Type B pancreatic cell (in vitro differentiated cells): ENCODE measurements around the gene EML2. TPM values are rescaled to one million over a fixed set of nuclear protein-coding genes. Genes with fewer than 3 reads are reported as not detected.

Source experiments
- DNase-seq: peaks from one replicate; pipeline ENCODE4 v3.0.0; 2021; ENCODE audit warnings: mixed read lengths; ENCODE audit not compliant: unreplicated experiment; ENCODE audit errors: extremely low spot score
- H3K27ac Mint-ChIP-seq: 2 replicates; pipeline ENCODE4 v1.8.0; 2021; ENCODE audit warnings: mild to moderate bottlenecking, mixed read lengths
- H3K27me3 Mint-ChIP-seq: 2 replicates; pipeline ENCODE4 v1.8.0; 2021; ENCODE audit warnings: mixed read lengths
- H3K36me3 Mint-ChIP-seq: 2 replicates; pipeline ENCODE4 v1.8.0; 2021; ENCODE audit warnings: mixed read lengths
- H3K4me1 Mint-ChIP-seq: one replicate; pipeline ENCODE4 v1.8.0; 2021; ENCODE audit warnings: mixed read lengths; ENCODE audit not compliant: unreplicated experiment
- H3K4me3 Mint-ChIP-seq: 2 replicates; pipeline ENCODE4 v1.8.0; 2021; ENCODE audit warnings: mild to moderate bottlenecking, mixed read lengths
- H3K9me3 Mint-ChIP-seq: 2 replicates; pipeline ENCODE4 v1.8.0; 2021; ENCODE audit warnings: mixed read lengths
- microRNA-seq: library from miRNA; unstranded; fragments of <30 nt; microRNA quantifications from one replicate; pipeline ENCODE4, GENCODE V29; 2020
- total RNA-seq: library from RNA; stranded (reverse); gene quantifications from 2 replicates; pipeline ENCODE4 v1.2.1, GENCODE V29; 2021; ENCODE audit warnings: low replicate concordance
- TF ChIP-seq, protein P1 (sequence below): fragments of 200-600 bp; sonication (generic); conservative IDR thresholded peaks from 2 replicates; pipeline ENCODE4 v1.5.0; 2021; ENCODE audit warnings: antibody characterized with exemption, mild to moderate bottlenecking

The EML2 gene
- total RNA-seq, 1 donor from 2014 or later = 46.9 TPM

DNA sequence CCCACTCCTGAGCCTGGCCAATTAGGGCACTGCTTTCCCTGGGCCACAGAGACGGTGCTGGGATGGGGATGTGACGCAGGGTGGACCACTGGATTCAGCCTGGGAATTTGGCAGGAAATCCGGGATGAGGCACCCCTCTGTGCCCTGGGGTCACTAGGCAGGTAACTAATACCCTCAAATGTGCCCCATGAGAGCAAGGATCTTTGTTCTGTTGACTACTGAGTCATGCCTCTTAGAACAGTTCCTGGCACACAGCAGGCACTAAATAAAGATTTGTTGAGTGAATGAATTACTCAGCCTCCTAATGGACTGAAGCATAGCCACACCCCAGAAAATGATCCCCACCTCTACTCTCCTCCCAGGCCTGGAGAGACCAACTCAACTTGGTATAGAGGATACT, 70.5 kb downstream of the EML2 start:
- H3K27ac Mint-ChIP-seq = no peak overlapping the region
- no peak overlapping the region for H3K4me3 Mint-ChIP-seq
- DNase-seq = no peak
- TF ChIP-seq, protein P1, sequence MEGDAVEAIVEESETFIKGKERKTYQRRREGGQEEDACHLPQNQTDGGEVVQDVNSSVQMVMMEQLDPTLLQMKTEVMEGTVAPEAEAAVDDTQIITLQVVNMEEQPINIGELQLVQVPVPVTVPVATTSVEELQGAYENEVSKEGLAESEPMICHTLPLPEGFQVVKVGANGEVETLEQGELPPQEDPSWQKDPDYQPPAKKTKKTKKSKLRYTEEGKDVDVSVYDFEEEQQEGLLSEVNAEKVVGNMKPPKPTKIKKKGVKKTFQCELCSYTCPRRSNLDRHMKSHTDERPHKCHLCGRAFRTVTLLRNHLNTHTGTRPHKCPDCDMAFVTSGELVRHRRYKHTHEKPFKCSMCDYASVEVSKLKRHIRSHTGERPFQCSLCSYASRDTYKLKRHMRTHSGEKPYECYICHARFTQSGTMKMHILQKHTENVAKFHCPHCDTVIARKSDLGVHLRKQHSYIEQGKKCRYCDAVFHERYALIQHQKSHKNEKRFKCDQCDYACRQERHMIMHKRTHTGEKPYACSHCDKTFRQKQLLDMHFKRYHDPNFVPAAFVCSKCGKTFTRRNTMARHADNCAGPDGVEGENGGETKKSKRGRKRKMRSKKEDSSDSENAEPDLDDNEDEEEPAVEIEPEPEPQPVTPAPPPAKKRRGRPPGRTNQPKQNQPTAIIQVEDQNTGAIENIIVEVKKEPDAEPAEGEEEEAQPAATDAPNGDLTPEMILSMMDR = no peak
- no peaks in the 10 kb centered on the region for H3K27me3 Mint-ChIP-seq
- peaks cover 8% of the 10 kb centered on the region for H3K36me3 Mint-ChIP-seq
- H3K9me3 Mint-ChIP-seq = no peaks in the 10 kb centered on the region
- peaks cover 8% of the 10 kb centered on the region for H3K4me1 Mint-ChIP-seq

DNA sequence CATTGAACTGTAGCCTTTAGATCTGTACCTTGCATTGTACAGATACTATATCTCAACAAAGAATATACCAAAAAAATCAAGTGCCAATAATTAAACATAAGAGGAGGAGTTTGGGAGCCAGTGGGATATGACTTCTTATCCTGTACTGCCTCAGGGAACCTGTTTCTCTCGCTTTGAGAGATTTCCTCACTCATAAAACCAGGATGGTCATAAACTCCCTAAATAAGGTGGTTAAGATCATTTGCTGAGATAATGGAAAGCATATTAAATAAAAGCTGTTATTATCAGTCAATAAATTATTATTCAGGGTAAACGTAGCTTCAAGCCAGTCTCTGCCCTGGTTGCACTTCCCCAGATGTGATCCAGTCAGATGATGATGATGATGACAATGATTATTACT, 71.6 kb downstream of the EML2 start:
- Mint-ChIP-seq H3K9me3 (no peaks in the 10 kb centered on the region), H3K4me3 (no peak overlapping the region), H3K36me3 (peaks cover 8% of the 10 kb centered on the region), H3K4me1 (peaks cover 8% of the 10 kb centered on the region), H3K27me3 (no peaks in the 10 kb centered on the region), H3K27ac (no peak overlapping the region)
- no peak for DNase-seq
- TF ChIP-seq, protein P1 = no peak

DNA sequence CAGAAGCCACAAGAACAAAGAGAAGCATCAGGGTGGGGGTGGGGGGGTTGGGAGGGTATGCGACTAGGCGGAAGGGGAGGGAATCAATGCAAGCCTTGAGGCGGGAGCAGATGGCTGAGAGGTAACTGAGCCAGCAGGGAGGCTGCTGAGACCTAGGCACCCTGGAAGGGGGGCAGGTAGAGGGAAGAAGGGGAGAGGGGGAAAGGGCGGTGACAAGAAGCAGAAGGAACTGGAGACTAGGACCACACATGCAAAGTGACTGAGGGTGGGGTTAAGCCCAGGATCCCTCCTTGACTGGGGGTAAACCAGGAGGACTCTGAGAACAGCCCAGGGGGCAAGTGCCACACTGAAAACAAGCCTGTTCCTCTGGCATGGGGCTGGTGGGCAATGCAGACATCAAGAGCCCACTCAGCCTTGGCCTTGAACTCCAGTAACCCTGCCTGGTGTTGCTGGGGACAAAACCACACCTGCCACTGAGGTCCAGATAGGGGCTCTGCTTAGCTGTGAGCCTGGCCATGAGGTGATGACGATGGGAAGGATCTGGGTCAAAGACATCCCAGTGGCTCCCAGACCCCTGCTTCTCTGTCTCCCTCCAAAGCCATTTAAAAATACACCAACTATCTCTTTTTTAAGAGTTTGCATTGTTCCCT, 74.9 kb downstream of the EML2 start:
- no peak overlapping the region for H3K27ac Mint-ChIP-seq
- no peak overlapping the region for H3K4me3 Mint-ChIP-seq
- H3K9me3 Mint-ChIP-seq = no peaks in the 10 kb centered on the region
- TF ChIP-seq, protein P1 = no peak
- DNase-seq = no peak
- H3K36me3 Mint-ChIP-seq = peaks cover 4% of the 10 kb centered on the region
- peaks cover 9% of the 10 kb centered on the region for H3K4me1 Mint-ChIP-seq
- no peaks in the 10 kb centered on the region for H3K27me3 Mint-ChIP-seq

DNA sequence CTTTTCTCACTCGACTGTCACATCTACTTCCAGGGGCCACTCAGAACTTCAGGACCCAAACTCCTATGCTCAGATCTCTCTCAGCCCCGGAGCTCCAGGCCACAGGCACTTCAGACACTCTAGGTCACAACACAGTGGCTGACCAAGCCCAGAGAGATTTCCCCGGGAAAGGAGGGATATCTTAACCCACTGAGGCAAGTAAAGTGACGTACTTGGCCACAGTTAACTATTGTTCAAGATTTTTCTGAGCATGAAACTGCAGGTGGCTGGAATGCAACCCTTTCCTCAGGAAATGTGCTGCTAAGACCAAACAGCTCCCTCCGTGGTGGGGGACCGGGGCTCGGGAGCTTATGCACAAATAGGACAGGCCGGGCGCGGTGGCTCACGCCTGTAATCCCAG, 78.5 kb downstream of the EML2 start:
- H3K4me1 Mint-ChIP-seq = peaks cover 13% of the 10 kb centered on the region
- no peaks in the 10 kb centered on the region for H3K36me3 Mint-ChIP-seq
- no peak overlapping the region for H3K4me3 Mint-ChIP-seq
- H3K27ac Mint-ChIP-seq = no peak overlapping the region
- H3K27me3 Mint-ChIP-seq = no peaks in the 10 kb centered on the region
- TF ChIP-seq, protein P1 = no peak
- H3K9me3 Mint-ChIP-seq = no peaks in the 10 kb centered on the region
- DNase-seq = no peak

DNA sequence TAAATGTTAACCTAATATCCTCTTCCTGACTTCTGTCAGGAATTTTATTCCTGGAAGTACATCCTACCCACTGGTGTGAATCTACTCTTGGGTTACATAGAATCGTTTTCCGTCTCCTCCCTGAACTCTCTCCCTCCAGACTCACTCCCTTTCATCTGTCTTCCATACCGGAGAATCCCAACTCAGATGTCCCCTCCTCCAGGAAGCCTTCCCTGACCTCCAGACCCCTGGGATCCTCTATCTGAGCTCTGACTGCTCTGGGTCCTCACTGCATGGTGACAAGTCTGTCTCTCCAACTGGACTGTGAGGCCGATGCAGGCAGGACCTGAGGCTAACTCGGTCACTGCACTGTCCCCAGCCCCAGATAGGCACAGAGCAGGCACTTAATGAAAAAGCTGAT, 79.2 kb downstream of the EML2 start:
- H3K4me1 Mint-ChIP-seq = peaks cover 13% of the 10 kb centered on the region
- H3K27ac Mint-ChIP-seq = no peak overlapping the region
- DNase-seq = no peak

More for the DNA sequence above, 79.2 kb downstream of the EML2 start:
- no peak overlapping the region for H3K4me3 Mint-ChIP-seq
- H3K36me3 Mint-ChIP-seq = no peaks in the 10 kb centered on the region
- H3K9me3 Mint-ChIP-seq = no peaks in the 10 kb centered on the region
- TF ChIP-seq, protein P1 = no peak
- no peaks in the 10 kb centered on the region for H3K27me3 Mint-ChIP-seq

Small RNA genes within 50 kb of the gene (microRNA-seq; reads per million reads assigned to microRNA genes)
- gene MIR330 (297 reads per million, percentile 72 among the genes with 10 or more reads in this experiment), gene MIR642A (not detected), gene MIR642B (not detected)

Other genes starting within 250 kb of the EML2 start
- gene PPP1R13L, start 234.3 kb downstream of the EML2 start, total RNA-seq = 38.6 and 110 TPM in 2 replicates
- gene POLR1G, start 232.8 kb downstream of the EML2 start, total RNA-seq = 7.2 and 9.5 TPM in 2 replicates
- gene ERCC1, start 215.5 kb downstream of the EML2 start, total RNA-seq = 57.3 and 71.8 TPM in 2 replicates
- gene FOSB, start 171.4 kb downstream of the EML2 start, total RNA-seq = 28.4 and 178 TPM in 2 replicates
- gene RTN2, start 142.3 kb downstream of the EML2 start, total RNA-seq = 11.9 and 13.0 TPM in 2 replicates
- 0.48 TPM in 1 of 2 replicates, not detected in the other for gene PPM1N, start 141.0 kb downstream of the EML2 start, total RNA-seq
- 51.9 and 73.0 TPM in 2 replicates for gene VASP, start 131.9 kb downstream of the EML2 start, total RNA-seq
- 10.1 and 16.2 TPM in 2 replicates for gene OPA3, start 54.6 kb downstream of the EML2 start, total RNA-seq
- not detected in 2 replicates for gene GPR4, start 37.2 kb downstream of the EML2 start, total RNA-seq
- 8.0 and 9.1 TPM in 2 replicates for gene GIPR, start 28.8 kb upstream of the EML2 start, total RNA-seq
- gene SNRPD2, start 52.6 kb upstream of the EML2 start, total RNA-seq = 397 and 471 TPM in 2 replicates
- 8.2 and 9.4 TPM in 2 replicates for gene QPCTL, start 53.3 kb upstream of the EML2 start, total RNA-seq
- 27.8 and 37.5 TPM in 2 replicates for gene FBXO46, start 91.5 kb upstream of the EML2 start, total RNA-seq
- gene MEIOSIN, start 94.0 kb upstream of the EML2 start, total RNA-seq = not detected in 2 replicates
- gene SIX5, start 129.9 kb upstream of the EML2 start, total RNA-seq = 19.7 and 38.0 TPM in 2 replicates
- gene DMPK, start 143.1 kb upstream of the EML2 start, total RNA-seq = 42.5 and 97.7 TPM in 2 replicates
- gene DMWD, start 153.4 kb upstream of the EML2 start, total RNA-seq = 56.3 and 94.0 TPM in 2 replicates
- gene RSPH6A, start 175.9 kb upstream of the EML2 start, total RNA-seq = 0.19 and 0.26 TPM in 2 replicates
- gene SYMPK, start 223.8 kb upstream of the EML2 start, total RNA-seq = 66.7 and 93.0 TPM in 2 replicates
- gene FOXA3, start 224.9 kb upstream of the EML2 start, total RNA-seq = 3.3 and 5.0 TPM in 2 replicates
- 25.5 and 32.2 TPM in 2 replicates for gene IRF2BP1, start 246.7 kb upstream of the EML2 start, total RNA-seq